CD4-positive, alpha-beta T cell treated with Interleukin-2 at 100 ng/mL for 4 hours (primary cell): ENCODE data around the gene IGFBP5.

Source experiments
- DNase-seq: peaks from one replicate; pipeline ENCODE4 v3.0.0-alpha.2; 2020; ENCODE audit warnings: low spot score

IGFBP5 gene

DNA sequence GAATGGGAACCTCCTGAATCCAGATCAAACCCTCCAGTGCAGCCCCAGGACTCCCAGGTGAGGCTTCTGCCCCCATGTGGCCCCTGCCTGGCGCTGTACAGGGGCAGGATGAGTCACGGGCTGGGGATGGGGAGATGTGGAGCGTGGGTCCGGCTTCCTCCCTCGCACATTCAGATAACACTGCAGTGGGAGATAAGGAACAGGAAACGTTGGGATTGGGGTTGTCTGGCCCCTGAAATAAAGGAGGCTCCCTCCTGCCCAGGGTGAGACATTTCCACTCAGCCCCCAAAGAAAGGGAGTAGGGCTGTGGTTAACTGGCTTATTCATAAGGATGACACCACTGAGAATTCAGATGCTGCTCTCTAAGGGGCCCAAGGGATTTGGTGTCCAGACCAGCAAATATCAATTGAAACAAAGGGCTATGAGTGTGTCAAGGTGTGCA lies 30.7 kb downstream of the IGFBP5 start:
- DNase-seq: no peak

- no peak for DNase-seq
Observed at GRCh38 chr2:216663846-216664245, 31.5 kb downstream of the IGFBP5 start.

DNA sequence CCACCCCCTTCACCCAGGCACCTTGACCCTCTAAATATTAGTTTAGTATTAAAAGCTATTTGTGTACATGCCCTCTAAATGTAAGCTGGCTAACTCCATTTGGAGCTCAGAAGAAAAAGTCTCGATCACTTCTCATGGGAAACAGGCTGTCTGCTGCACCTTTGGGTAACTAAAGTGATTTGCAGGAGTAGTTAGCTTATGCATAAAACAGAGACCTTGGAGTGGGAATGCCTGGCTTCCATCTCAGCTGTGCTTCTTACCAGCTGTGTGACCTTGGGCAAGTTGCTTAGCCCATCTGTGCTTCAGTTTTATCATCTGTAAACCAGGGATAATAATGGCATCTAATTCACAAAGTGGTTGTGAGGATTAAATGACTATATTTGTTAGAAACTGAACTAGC lies 32.2 kb downstream of the IGFBP5 start:
- no peak for DNase-seq

DNA sequence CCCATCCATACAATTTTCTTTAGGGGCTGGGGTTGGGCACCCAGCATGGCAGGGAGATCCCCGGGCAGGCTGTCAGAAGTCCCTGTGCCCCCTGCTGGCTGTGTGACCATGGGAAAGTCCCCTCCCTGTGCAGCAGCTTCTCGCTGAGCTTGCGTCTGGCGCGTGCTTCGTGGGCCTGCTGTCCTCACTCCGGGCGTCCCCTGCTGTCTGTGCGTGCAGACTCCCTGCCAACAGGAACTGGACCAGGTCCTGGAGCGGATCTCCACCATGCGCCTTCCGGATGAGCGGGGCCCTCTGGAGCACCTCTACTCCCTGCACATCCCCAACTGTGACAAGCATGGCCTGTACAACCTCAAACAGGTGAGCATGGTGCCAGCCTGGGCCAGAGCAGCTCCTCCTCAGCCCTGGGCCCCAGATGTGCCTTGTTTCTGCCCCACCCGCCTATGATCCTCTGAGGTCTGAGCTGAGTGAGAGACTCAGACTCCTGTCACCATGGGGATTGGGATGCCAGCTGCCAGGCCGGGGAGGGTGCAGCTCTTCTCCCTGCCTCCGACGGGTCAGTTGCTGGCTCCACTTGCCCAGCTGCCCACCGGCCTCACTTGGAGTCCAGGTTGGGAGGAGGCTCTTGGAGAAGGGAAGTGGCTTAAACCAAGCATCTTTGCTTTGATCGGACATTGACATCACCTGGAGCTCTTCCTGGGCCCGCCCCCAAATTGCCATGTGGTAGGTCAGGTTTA lies 33.5 kb downstream of the IGFBP5 start:
- no peak for DNase-seq

GRCh38 chr2:216661051-216661450 lies 34.3 kb downstream of the IGFBP5 start:
- no peak for DNase-seq

GRCh38 chr2:216660496-216660895 lies 34.9 kb downstream of the IGFBP5 start:
- no peak for DNase-seq

- DNase-seq: no peak
Observed at GRCh38 chr2:216659276-216659675, 36.1 kb downstream of the IGFBP5 start.

- no peak for DNase-seq
Observed at GRCh38 chr2:216658757-216659156, 36.6 kb downstream of the IGFBP5 start.

DNA sequence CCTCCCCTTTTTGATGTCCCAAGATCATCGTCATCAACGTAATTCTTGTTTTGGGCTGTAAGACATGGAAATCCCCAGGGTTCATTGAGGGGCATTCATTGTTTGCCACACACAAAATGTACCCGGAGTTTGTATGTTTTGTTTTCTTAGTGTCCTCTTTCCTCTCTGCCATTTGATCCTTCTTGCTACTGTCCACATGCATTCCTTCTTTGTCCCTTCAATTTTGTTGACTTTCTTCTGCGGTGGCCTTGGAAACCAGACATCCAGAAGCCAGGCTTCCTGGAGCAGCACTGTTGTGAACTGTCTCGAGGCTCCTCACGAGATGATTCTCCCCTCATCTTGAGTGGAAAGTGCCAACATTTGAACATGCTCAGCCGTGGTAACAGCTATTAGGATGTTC lies 37.4 kb downstream of the IGFBP5 start:
- no peak for DNase-seq

DNA sequence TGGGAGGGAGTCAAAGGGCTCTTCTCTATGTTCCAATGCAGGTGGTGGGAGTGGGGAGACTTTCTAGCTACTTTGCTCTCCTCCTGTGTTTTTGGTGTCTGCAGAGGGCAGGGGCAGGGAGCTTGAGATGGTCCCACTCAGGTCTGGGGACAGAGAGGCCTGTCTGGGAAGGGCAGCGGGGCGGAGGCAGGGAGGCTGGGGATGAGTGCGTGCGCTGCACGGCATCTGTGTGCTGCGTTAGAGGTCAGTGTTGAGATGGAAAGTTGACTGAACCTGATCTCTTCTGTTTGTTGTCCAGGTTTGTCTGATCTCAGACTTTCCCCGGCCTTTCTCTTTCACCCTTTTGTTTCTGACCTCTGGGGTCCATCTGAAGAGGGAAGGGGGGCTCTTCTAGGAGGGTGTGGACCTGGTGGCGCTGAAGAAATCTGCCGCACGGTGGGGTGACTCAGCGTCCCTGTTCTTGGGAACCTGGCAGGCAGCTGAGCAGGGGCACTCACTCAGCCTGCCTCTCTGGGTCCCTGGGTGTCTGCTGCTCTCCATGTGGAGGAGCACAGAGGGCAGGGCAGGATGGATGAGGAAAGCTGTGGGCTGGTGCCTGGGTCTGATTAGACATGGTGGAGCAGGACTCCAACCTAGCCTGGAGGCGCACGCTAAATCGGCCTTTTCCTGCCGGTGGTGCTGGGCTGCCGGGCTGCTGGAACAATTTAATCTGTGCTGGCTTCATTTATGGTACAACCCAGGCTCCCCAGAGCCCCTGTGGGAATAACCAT lies 38.1 kb downstream of the IGFBP5 start:
- no peak for DNase-seq

DNA sequence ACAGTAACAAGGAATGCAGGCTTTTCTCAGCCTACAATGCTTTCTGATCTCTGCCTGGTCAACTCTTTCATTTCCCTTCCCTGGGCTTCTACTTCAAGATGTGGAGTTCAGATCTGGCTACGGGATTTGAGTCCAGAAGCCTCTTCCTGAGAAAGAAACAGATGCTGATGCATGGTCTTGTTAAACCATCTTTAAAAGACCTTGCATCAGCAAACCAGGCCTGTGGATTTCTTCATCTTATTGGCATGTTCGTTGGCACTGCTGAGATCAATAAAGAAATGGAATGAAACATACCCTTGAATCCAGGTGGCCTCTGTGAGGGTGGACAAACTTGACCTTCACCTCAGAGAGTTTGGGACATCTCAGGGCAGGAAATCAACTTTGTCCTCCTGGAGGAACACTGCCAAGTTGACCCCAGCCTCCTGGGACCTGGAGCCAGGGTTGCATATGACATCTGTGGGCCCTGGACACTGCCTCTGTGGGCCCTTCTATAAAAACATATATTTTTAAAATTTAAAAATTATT lies 40.8 kb downstream of the IGFBP5 start:
- no peak for DNase-seq

GRCh38 chr2:216653931-216654365 lies 41.4 kb downstream of the IGFBP5 start:
- DNase-seq: no peak

GRCh38 chr2:216653093-216653799 lies 42.1 kb downstream of the IGFBP5 start:
- DNase-seq: no peak

DNA sequence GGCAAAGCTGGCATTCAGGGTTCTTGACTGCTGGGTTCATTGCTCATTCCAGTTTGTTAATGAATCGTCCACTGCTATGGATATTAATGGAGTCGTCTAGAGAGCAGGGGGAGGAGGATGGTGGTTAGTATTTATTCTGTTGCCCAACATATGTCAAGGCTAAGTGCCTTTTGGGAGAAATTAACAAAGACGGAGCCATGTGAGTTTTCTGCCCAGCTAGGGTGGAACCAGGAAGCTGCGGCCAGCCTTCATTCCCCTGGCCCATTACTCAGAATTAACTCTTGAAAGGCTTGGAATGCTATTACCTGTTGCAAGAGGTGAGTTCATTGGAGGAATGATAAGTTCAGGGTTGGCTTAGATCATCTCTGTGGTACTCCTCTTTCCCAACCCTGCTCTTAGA lies 42.8 kb downstream of the IGFBP5 start:
- DNase-seq: no peak

GRCh38 chr2:216651351-216651881 lies 43.9 kb downstream of the IGFBP5 start:
- DNase-seq: no peak

- no peak for DNase-seq
Observed at GRCh38 chr2:216650626-216651257, 44.6 kb downstream of the IGFBP5 start.

GRCh38 chr2:216649574-216649973 lies 45.8 kb downstream of the IGFBP5 start:
- DNase-seq: no peak

DNA sequence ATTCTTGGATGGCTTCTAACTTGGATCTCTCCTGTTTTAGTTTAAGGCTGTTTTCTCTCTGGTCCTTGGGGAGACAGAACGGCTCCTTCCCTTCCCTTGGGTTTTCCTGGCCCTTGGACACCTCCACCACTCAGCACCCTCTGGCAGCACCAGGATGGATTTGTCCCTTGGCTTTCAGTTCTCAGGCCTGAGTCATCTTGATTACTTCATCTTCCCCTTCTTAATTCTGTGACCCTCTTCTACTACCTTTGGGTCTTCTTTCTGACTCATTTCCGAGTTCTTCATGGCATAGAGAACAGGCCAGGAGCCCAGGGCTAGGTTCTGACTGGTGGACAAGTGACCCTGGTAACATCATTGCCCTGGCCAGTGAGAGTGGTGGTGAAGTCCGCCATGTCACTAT lies 47.2 kb downstream of the IGFBP5 start:
- DNase-seq: no peak

- no peak for DNase-seq
Observed at GRCh38 chr2:216646116-216646515, 49.2 kb downstream of the IGFBP5 start.

DNA sequence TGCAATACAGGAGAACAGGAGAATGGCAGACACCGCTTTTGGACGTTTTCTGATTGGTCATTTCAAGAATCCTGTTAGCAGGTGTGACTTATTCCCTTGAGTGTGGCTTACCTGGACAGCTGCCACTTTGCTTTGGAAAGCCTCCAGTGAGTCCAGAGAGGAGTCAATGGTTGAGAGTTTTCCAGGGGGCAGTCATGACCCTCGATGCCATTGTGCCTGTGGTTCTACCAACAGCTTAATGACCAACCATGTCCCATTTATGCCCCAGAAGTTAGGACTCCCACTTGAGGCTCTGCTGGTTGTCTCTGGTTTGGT lies 49.8 kb downstream of the IGFBP5 start:
- DNase-seq: no peak

DNA sequence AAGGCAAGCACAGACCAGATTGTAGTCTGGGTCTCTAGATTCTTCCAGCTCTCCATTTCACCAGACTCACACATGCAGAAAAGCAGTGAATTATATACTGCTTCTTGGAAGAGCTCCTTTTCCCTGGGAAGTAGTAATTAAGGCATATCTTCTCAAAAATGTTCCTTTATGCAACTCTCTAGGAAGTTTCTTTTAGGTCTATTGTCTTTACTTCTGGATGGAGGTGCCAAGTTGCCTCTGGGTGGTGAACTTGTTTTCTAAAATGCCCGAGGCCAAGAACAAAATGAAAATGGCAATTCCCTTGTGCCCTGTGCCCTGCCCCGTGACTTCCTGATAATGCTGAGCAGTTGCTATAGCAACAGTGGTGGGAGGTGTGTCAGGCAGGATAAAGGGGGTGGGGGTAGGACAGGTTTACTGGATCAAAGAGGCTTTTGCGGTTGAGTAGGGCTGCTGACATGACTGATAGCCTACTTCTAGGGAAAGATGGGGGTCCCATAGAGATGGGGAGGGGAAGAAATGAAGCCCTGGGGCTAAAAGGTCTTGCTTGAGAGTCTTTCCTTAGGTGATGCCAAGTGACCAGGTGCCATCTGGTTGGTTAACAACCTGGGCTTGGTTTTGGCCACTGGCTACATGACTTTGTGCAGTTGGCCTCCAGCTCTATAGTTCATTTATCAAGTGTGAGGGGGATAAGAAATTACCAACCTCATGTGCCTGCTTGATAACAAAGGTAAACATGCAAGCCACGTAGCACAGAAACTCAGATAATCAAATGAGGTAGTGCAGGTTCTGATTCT lies 50.3 kb downstream of the IGFBP5 start:
- no peak for DNase-seq
